ENCODE data around the gene CHD5. TPM values are rescaled to one million over a fixed set of nuclear protein-coding genes. Genes with fewer than 3 reads are reported as not detected.

The CHD5 gene
- total RNA-seq: 1 to 10 TPM in 1 of 5 experiments, under 1 TPM in 4; 0.14 to 2.8 (median 0.37) TPM
- not detected for polyA plus RNA-seq
- not detected for total RNA-seq

- no peak within 1 kb of the TSS for H3K27ac Mint-ChIP-seq
- H3K27me3 ChIP-seq (ENCODE audit: control insufficient read depth in 2 of 2, insufficient read depth in 2 of 2, low read length in 2 of 2): peaks cover 3 to 13% of the 10 kb centered on the region in 2 donors
- peaks cover 29 to 46% (median 33%) of the 10 kb centered on the region in 5 donors for H3K27me3 Mint-ChIP-seq
- intact Hi-C loops (cut with micrococcal nuclease): no loop called here
- no peaks in the 10 kb centered on the region for H3K9me3 ChIP-seq (ENCODE audit: control insufficient read depth in 2 of 3, low read length in 3 of 3)
- peak within 1 kb of the TSS in 9 of 10 donors; percentile 58 to 84 (median 74) for H3K4me3 Mint-ChIP-seq
- H3K4me1 Mint-ChIP-seq: peaks cover 10 to 40% (median 27%) of the 10 kb centered on the region in 7 donors
- peaks cover 0 to 6% (median 0%) of the 10 kb centered on the region in 3 experiments for H3K36me3 ChIP-seq (ENCODE audit: control insufficient read depth in 2 of 3, insufficient read depth in 3 of 3, low read length in 3 of 3)
- H3K9me3 Mint-ChIP-seq: peaks cover 0 to 2% (median 0%) of the 10 kb centered on the region in 11 donors
- POLR2A ChIA-PET: no interaction called here
- DNase-seq (no peak), ATAC-seq (peak; percentile 29)
- CTCF ChIA-PET: no interaction called here
- H3K4me1 ChIP-seq (ENCODE audit: control insufficient read depth in 2 of 2, insufficient read depth in 2 of 2, low read length in 2 of 2): no peaks in the 10 kb centered on the region
- no peak within 1 kb of the TSS for H3K4me3 ChIP-seq (ENCODE audit: low read length)
- no peak within 1 kb of the TSS for H3K27ac ChIP-seq (ENCODE audit: low read depth, low read length)
- H3K36me3 Mint-ChIP-seq: peaks cover 0 to 5% (median 2%) of the 10 kb centered on the region in 5 donors
Measured at GRCh38 chr1:6180268-6180706, at the start of gene CHD5. CHD5 (minus strand) TSS chr1:6180321; CDS start chr1:6180023, 298 bp downstream.

DNA sequence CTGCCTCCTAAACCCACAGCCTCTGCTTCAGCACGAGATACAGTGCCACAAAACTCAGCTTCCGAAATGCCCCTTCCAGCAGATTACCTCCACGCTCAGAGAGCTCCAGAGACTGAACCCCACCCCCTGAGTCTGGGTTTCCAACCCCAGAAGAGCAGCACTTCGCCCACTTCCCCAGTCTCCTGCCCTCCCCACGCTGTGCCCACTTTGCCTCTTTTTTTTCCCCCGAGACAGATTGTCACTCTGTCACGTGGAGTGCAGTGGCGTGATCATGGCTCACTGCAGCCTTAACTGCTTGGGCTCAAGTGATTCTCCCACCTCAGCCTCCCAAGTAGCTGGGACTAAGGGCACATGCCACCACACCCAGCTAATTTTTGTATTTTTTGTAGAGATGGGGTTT, 45.5 kb upstream of the CHD5 start:
- no peak overlapping the region for H3K4me3 Mint-ChIP-seq
- ChIA-PET CTCF (no interaction called here), POLR2A (interaction anchor here (1.0 kb wide), 1 partner anchor 25 kb away, joined by 3 read pairs; no protein-coding TSS in a partner anchor)
- H3K9me3 Mint-ChIP-seq: no peaks in the 10 kb centered on the region
- no peak overlapping the region for H3K27ac ChIP-seq (ENCODE audit: low read depth, low read length)
- peaks cover 0 to 4% (median 0%) of the 10 kb centered on the region in 7 donors for H3K4me1 Mint-ChIP-seq
- DNase-seq (no peak), ATAC-seq (no peak)
- no peaks in the 10 kb centered on the region for H3K27me3 Mint-ChIP-seq
- H3K4me3 ChIP-seq (ENCODE audit: low read length): no peak overlapping the region
- peaks cover 11 to 43% (median 19%) of the 10 kb centered on the region in 5 donors for H3K36me3 Mint-ChIP-seq
- intact Hi-C loops (cut with micrococcal nuclease): no loop called here
- no peaks in the 10 kb centered on the region for H3K27me3 ChIP-seq (ENCODE audit: control insufficient read depth in 2 of 2, insufficient read depth in 2 of 2, low read length in 2 of 2)
- H3K4me1 ChIP-seq (ENCODE audit: control insufficient read depth in 2 of 2, insufficient read depth in 2 of 2, low read length in 2 of 2): no peaks in the 10 kb centered on the region
- H3K36me3 ChIP-seq (ENCODE audit: control insufficient read depth in 2 of 3, insufficient read depth in 3 of 3, low read length in 3 of 3): peaks cover 0 to 77% (median 0%) of the 10 kb centered on the region in 3 experiments
- no peaks in the 10 kb centered on the region for H3K9me3 ChIP-seq (ENCODE audit: control insufficient read depth in 2 of 3, low read length in 3 of 3)
- peak overlapping the region in 1 of 9 donors; percentile 22 for H3K27ac Mint-ChIP-seq

GRCh38 chr1:6224718-6225117, 44.6 kb upstream of the CHD5 start:
- H3K27me3 ChIP-seq (ENCODE audit: control insufficient read depth in 2 of 2, insufficient read depth in 2 of 2, low read length in 2 of 2): no peaks in the 10 kb centered on the region
- no peak for ATAC-seq
- no peaks in the 10 kb centered on the region for H3K27me3 Mint-ChIP-seq
- ChIA-PET CTCF (no interaction called here), POLR2A (no interaction called here)
- H3K9me3 ChIP-seq (ENCODE audit: control insufficient read depth in 2 of 3, low read length in 3 of 3): no peaks in the 10 kb centered on the region
- intact Hi-C loops (cut with micrococcal nuclease): no loop called here
- H3K4me3 ChIP-seq (ENCODE audit: low read length): no peak overlapping the region
- peaks cover 0 to 4% (median 0%) of the 10 kb centered on the region in 7 donors for H3K4me1 Mint-ChIP-seq
- DNase-seq: no peak
- H3K4me3 Mint-ChIP-seq: no peak overlapping the region
- H3K9me3 Mint-ChIP-seq: no peaks in the 10 kb centered on the region
- peak overlapping the region in 1 of 9 donors; percentile 20 for H3K27ac Mint-ChIP-seq
- H3K36me3 ChIP-seq (ENCODE audit: control insufficient read depth in 2 of 3, insufficient read depth in 3 of 3, low read length in 3 of 3): peaks cover 0 to 69% (median 0%) of the 10 kb centered on the region in 3 experiments
- H3K36me3 Mint-ChIP-seq: peaks cover 11 to 45% (median 19%) of the 10 kb centered on the region in 5 donors
- no peaks in the 10 kb centered on the region for H3K4me1 ChIP-seq (ENCODE audit: control insufficient read depth in 2 of 2, insufficient read depth in 2 of 2, low read length in 2 of 2)
- no peak overlapping the region for H3K27ac ChIP-seq (ENCODE audit: low read depth, low read length)

GRCh38 chr1:6223617-6224016, 43.5 kb upstream of the CHD5 start:
- Mint-ChIP-seq H3K36me3 (peaks cover 11 to 45% (median 19%) of the 10 kb centered on the region in 5 donors), H3K4me1 (peaks cover 0 to 4% (median 0%) of the 10 kb centered on the region in 7 donors), H3K9me3 (no peaks in the 10 kb centered on the region), H3K27ac (no peak overlapping the region), H3K27me3 (no peaks in the 10 kb centered on the region), H3K4me3 (no peak overlapping the region)
- H3K4me3 ChIP-seq (ENCODE audit: low read length): no peak overlapping the region
- no peaks in the 10 kb centered on the region for H3K9me3 ChIP-seq (ENCODE audit: control insufficient read depth in 2 of 3, low read length in 3 of 3)
- no peak for ATAC-seq
- POLR2A ChIA-PET: interaction anchor here (0.8 kb wide), 1 partner anchor 107 kb away, joined by 3 read pairs; no protein-coding TSS in a partner anchor
- peaks cover 0 to 60% (median 0%) of the 10 kb centered on the region in 3 experiments for H3K36me3 ChIP-seq (ENCODE audit: control insufficient read depth in 2 of 3, insufficient read depth in 3 of 3, low read length in 3 of 3)
- DNase-seq: no peak
- H3K27me3 ChIP-seq (ENCODE audit: control insufficient read depth in 2 of 2, insufficient read depth in 2 of 2, low read length in 2 of 2): no peaks in the 10 kb centered on the region
- no peaks in the 10 kb centered on the region for H3K4me1 ChIP-seq (ENCODE audit: control insufficient read depth in 2 of 2, insufficient read depth in 2 of 2, low read length in 2 of 2)
- CTCF ChIA-PET: no interaction called here
- no peak overlapping the region for H3K27ac ChIP-seq (ENCODE audit: low read depth, low read length)
- intact Hi-C loops (cut with micrococcal nuclease): no loop called here

GRCh38 chr1:6222636-6223035, 42.5 kb upstream of the CHD5 start:
- no peak overlapping the region for H3K27ac Mint-ChIP-seq
- DNase-seq: no peak
- peaks cover 0 to under 1% (median 0%) of the 10 kb centered on the region in 5 donors for H3K27me3 Mint-ChIP-seq
- peaks cover 0 to 4% (median 0%) of the 10 kb centered on the region in 7 donors for H3K4me1 Mint-ChIP-seq
- H3K4me3 ChIP-seq (ENCODE audit: low read length): no peak overlapping the region
- H3K27me3 ChIP-seq (ENCODE audit: control insufficient read depth in 2 of 2, insufficient read depth in 2 of 2, low read length in 2 of 2): no peaks in the 10 kb centered on the region
- H3K9me3 ChIP-seq (ENCODE audit: control insufficient read depth in 2 of 3, low read length in 3 of 3): no peaks in the 10 kb centered on the region
- ChIA-PET POLR2A (no interaction called here), CTCF (no interaction called here)
- no peak overlapping the region for H3K27ac ChIP-seq (ENCODE audit: low read depth, low read length)
- no peak overlapping the region for H3K4me3 Mint-ChIP-seq
- H3K9me3 Mint-ChIP-seq: no peaks in the 10 kb centered on the region
- H3K36me3 Mint-ChIP-seq: peaks cover 11 to 45% (median 19%) of the 10 kb centered on the region in 5 donors
- ATAC-seq: no peak
- no peaks in the 10 kb centered on the region for H3K4me1 ChIP-seq (ENCODE audit: control insufficient read depth in 2 of 2, insufficient read depth in 2 of 2, low read length in 2 of 2)
- peaks cover 0 to 54% (median 0%) of the 10 kb centered on the region in 3 experiments for H3K36me3 ChIP-seq (ENCODE audit: control insufficient read depth in 2 of 3, insufficient read depth in 3 of 3, low read length in 3 of 3)
- intact Hi-C loops (cut with micrococcal nuclease): no loop called here

DNA sequence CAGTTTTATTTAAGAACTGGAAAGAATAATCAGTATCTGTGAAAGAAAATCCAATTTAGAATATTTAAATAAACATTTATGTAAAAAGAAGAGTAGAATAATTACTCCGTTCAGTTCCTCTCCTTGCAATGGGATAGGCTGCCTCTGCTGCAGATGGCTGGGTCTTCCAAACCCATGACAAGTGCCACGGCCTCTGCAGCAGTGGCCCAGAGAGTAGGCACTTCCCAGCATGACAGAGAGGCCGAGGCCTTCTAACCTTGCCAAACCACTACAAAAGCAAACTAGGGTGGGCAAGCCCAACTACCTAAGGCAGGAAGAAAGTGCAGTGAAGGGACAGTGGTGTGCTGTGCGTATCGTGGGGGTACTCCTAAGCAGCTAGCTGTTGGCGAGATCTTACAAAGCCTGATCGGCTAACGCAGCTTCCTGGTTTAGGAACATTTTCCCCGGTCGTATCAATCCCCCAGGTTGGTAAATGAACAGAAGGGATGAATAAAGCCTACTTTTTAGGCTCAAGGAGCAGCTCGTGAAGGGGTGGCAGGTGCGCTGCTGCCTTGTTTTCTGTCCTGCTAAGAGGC, 41.2 kb upstream of the CHD5 start:
- Histone ChIP-seq H3K9me3 (ENCODE audit: control insufficient read depth in 2 of 3, low read length in 3 of 3) (no peaks in the 10 kb centered on the region), H3K4me1 (ENCODE audit: control insufficient read depth in 2 of 2, insufficient read depth in 2 of 2, low read length in 2 of 2) (no peaks in the 10 kb centered on the region), H3K27ac (ENCODE audit: low read depth, low read length) (no peak overlapping the region), H3K4me3 (ENCODE audit: low read length) (no peak overlapping the region), H3K36me3 (ENCODE audit: control insufficient read depth in 2 of 3, insufficient read depth in 3 of 3, low read length in 3 of 3) (peaks cover 0 to 41% (median 0%) of the 10 kb centered on the region in 3 experiments), H3K27me3 (ENCODE audit: control insufficient read depth in 2 of 2, insufficient read depth in 2 of 2, low read length in 2 of 2) (no peaks in the 10 kb centered on the region)
- no peak overlapping the region for H3K27ac Mint-ChIP-seq
- no peak for ATAC-seq
- H3K9me3 Mint-ChIP-seq: no peaks in the 10 kb centered on the region
- H3K4me3 Mint-ChIP-seq: no peak overlapping the region
- no peak for DNase-seq
- H3K4me1 Mint-ChIP-seq: peaks cover 0 to 3% (median 0%) of the 10 kb centered on the region in 7 donors
- POLR2A ChIA-PET: no interaction called here
- H3K27me3 Mint-ChIP-seq: peaks cover 0 to 6% (median 0%) of the 10 kb centered on the region in 5 donors
- CTCF ChIA-PET: no interaction called here
- intact Hi-C loops (cut with micrococcal nuclease): no loop called here
- peaks cover 9 to 37% (median 13%) of the 10 kb centered on the region in 5 donors for H3K36me3 Mint-ChIP-seq

DNA sequence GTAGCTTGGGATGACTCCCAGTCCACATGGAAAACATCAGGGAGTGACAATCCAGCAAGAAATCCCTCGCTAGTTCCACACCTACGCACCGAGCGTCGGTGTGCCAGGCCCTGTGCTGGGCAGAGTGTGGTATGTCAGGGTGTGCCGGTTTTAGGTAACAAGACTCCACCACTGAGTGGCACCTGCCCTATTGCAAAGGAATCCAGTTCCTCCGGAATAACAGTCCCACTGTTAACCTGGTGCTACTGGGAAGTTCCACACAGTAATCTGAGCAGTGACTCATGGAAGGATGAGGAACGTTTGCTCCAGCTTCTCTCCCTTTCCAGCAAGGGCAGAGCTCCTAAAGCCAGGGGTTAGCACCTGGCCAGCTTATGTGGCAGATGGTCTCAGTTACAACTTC, 40.1 kb upstream of the CHD5 start:
- ChIA-PET CTCF (no interaction called here), POLR2A (no interaction called here)
- Mint-ChIP-seq H3K27me3 (peaks cover 0 to 11% (median 4%) of the 10 kb centered on the region in 5 donors), H3K9me3 (peaks cover 0 to 2% (median 0%) of the 10 kb centered on the region in 11 donors), H3K4me1 (peaks cover 0 to 2% (median 0%) of the 10 kb centered on the region in 7 donors), H3K4me3 (no peak overlapping the region), H3K27ac (no peak overlapping the region), H3K36me3 (peaks cover 6 to 27% (median 12%) of the 10 kb centered on the region in 5 donors)
- DNase-seq (no peak), ATAC-seq (no peak)
- no peak overlapping the region for H3K27ac ChIP-seq (ENCODE audit: low read depth, low read length)
- H3K9me3 ChIP-seq (ENCODE audit: control insufficient read depth in 2 of 3, low read length in 3 of 3): no peaks in the 10 kb centered on the region
- no peak overlapping the region for H3K4me3 ChIP-seq (ENCODE audit: low read length)
- peaks cover 0 to 30% (median 0%) of the 10 kb centered on the region in 3 experiments for H3K36me3 ChIP-seq (ENCODE audit: control insufficient read depth in 2 of 3, insufficient read depth in 3 of 3, low read length in 3 of 3)
- H3K4me1 ChIP-seq (ENCODE audit: control insufficient read depth in 2 of 2, insufficient read depth in 2 of 2, low read length in 2 of 2): no peaks in the 10 kb centered on the region
- no peaks in the 10 kb centered on the region for H3K27me3 ChIP-seq (ENCODE audit: control insufficient read depth in 2 of 2, insufficient read depth in 2 of 2, low read length in 2 of 2)
- intact Hi-C loops (cut with micrococcal nuclease): no loop called here
